Esophagus squamous epithelium (tissue), 4 donors: Measurements from ENCODE around the gene CPXM1.

Experiments used
- POLR2A ChIP-seq, 4 donors: fragments of 450-650 bp; IDR thresholded peaks; one replicate each; pipeline ENCODE4 v1.6.1; 2017; ENCODE audit warnings: antibody characterized with exemption in 4 of 4, mild to moderate bottlenecking in 4 of 4, moderate library complexity in 3 of 4
- TF ChIP-seq, protein P1 (sequence below), 6 experiments: fragments of 450-650 bp in 4 of 6; fragments of 200-600 bp in 2 of 6; sonication (generic) in 2 of 6; IDR thresholded peaks; one replicate each; pipeline ENCODE4 v1.5.1; 2016 to 2019; ENCODE audit warnings: antibody characterized with exemption in 6 of 6, mild to moderate bottlenecking in 4 of 6, moderate library complexity in 4 of 6

DNA sequence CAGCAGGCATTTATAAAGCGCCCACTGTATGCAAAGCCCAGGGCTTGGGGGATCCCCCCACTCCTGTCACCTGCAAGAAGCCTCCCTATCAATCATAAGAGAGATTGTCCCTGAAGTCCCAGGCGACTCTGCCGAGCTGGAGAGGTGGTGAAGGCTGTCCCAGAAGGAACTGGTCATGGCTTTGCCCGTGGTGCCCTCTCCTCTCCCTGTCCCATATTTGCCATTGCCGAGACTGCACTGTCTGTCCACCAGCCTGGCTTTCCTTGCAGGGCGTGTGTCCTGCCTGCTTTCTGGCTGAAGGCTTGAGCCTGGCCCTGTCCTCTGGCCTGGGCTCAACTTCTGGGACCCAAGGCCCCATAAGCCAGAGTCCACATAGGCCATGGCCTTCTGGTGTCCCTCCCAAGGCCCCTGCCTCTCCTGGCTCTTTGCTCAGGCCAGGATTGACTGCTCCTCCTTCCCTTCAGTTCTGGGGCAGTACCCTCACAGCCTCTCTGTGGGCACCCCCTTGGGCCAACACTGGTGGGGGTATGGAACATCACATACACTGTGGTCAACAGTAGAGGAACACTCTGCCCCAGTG lies 46.9 kb downstream of the CPXM1 start:
- TF ChIP-seq, protein P1, sequence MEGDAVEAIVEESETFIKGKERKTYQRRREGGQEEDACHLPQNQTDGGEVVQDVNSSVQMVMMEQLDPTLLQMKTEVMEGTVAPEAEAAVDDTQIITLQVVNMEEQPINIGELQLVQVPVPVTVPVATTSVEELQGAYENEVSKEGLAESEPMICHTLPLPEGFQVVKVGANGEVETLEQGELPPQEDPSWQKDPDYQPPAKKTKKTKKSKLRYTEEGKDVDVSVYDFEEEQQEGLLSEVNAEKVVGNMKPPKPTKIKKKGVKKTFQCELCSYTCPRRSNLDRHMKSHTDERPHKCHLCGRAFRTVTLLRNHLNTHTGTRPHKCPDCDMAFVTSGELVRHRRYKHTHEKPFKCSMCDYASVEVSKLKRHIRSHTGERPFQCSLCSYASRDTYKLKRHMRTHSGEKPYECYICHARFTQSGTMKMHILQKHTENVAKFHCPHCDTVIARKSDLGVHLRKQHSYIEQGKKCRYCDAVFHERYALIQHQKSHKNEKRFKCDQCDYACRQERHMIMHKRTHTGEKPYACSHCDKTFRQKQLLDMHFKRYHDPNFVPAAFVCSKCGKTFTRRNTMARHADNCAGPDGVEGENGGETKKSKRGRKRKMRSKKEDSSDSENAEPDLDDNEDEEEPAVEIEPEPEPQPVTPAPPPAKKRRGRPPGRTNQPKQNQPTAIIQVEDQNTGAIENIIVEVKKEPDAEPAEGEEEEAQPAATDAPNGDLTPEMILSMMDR (IDR thresholded peaks at IDR 0.05), result no peak
- TF ChIP-seq POLR2A (IDR thresholded peaks at IDR 0.05), result no peak
